Heart right ventricle (tissue), 16 donors: ENCODE measurements around the gene AOAH. TPM values are rescaled to one million over a fixed set of nuclear protein-coding genes. Genes with fewer than 3 reads are reported as not detected.
"Not testable (repeated sequence)": the region's sequence is repeated elsewhere in the genome, so short reads cannot be mapped to it uniquely, and the experiment has no call there.

Experiments
- ATAC-seq, 8 donors: fragments of 200-7000 bp; cut with Tn5 transposase; one replicate each; pipeline ENCODE4 v1.9.1; 2020; ENCODE audit warnings: mild to moderate bottlenecking in 8 of 8, moderate library complexity in 8 of 8, moderate number of reproducible peaks in 1 of 8
- DNase-seq, 2 donors: peaks; one replicate each; pipeline ENCODE4 v3.0.0-alpha.2; 2020
- H3K27ac ChIP-seq, 10 donors: fragments of 200-600 bp; sonication (generic) in 2 of 10; one replicate each; pipeline versions ENCODE4 v1.5.0 to v1.8.0; 2020 to 2022; ENCODE audit warnings: mild to moderate bottlenecking in 3 of 10
- H3K27me3 ChIP-seq, 7 donors: fragments of 200-600 bp; one replicate each; pipeline ENCODE4 v1.8.0; 2021 to 2022; ENCODE audit warnings: mild to moderate bottlenecking in 2 of 7
- H3K36me3 ChIP-seq, 9 donors: fragments of 200-600 bp; sonication (generic) in 1 of 9; one replicate each; pipeline versions ENCODE4 v1.5.0 to v1.8.0; 2020 to 2022; ENCODE audit warnings: mild to moderate bottlenecking in 2 of 9
- H3K4me1 ChIP-seq, 9 donors: fragments of 200-600 bp; sonication (generic) in 1 of 9; one replicate each; pipeline versions ENCODE4 v1.5.0 to v1.8.0; 2020 to 2022; ENCODE audit warnings: mild to moderate bottlenecking in 4 of 9
- H3K4me3 ChIP-seq, 10 donors: fragments of 200-600 bp; sonication (generic) in 2 of 10; one replicate each; pipeline versions ENCODE4 v1.5.0 to v1.8.0; 2020 to 2022; ENCODE audit warnings: mild to moderate bottlenecking in 7 of 10, moderate library complexity in 2 of 10
- H3K9me3 ChIP-seq, 11 donors: fragments of 200-600 bp in 10 of 11; sonication (generic) in 2 of 11; one replicate each; pipeline versions ENCODE4 v1.5.0 to v1.8.0; 2013 to 2022; ENCODE audit warnings: mild to moderate bottlenecking in 2 of 11, control low read depth in 1 of 11, moderate library complexity in 1 of 11
- WGBS, 2 donors: extraction: QIAGEN DNeasy Blood & Tissue Kit; methylation state at CpG; one replicate each; pipeline ENCODE4 v1.1.7; 2013; ENCODE audit warnings: inconsistent platforms in 1 of 2; 5-methylcytosine and 5-hydroxymethylcytosine counted together
- intact Hi-C, 10 donors: fragments of 100-400 bp; cut with DNase I; formaldehyde crosslinking; loops; one replicate each; pipeline versions ENCODE4 v1.11.1 to v1.14.2; 2022
- polyA plus RNA-seq, 2 donors: library from polyadenylated mRNA; stranded (reverse); fragments of 200-250 nt; gene quantifications; one replicate each; pipeline ENCODE4 v1.2.3, GENCODE V29; 2013
- total RNA-seq, 10 donors: library from RNA; stranded (reverse); fragmentation: NEBNext Ultra II Directional in 3 of 10; extraction: Animal tissue kit (Norgen Biotek cat#: 25700) in 3 of 10; gene quantifications; one replicate each; pipeline versions ENCODE4 v1.2.1 to v1.2.4, GENCODE V29; 2021 to 2023
- TF ChIP-seq, protein P1 (sequence below), 9 donors: fragments of 200-600 bp; sonication (generic) in 2 of 9; IDR thresholded peaks; one replicate each; pipeline versions ENCODE4 v1.5.0 to v1.8.0; 2021 to 2022; ENCODE audit warnings: antibody characterized with exemption in 9 of 9, mild to moderate bottlenecking in 5 of 9, moderate library complexity in 1 of 9
- donor health status: Arrhythmogenic right ventricular cardiomyopathy.
- donor health status: ischemic (EF 13 %, LVEDD 7.1; RV severe dilation, severe dysfunction).
- donor health status: healthy with polysubstance abuse.
- donor health status: DM: no; HTN: yes; CAD: no.
- donor health status: DM: no; HTN: no; CAD: no.
- donor health status: ischemic (EF 25% LVEDD 6.9; RV normal size, moderate dysfunction).
- donor health status: ischemic (EF 25% LVEDD 5.7; RV mildly dilated, moderate dysfunction).
- donor health status: healthy.
- donor health status: DM: yes; HTN: yes; CAD: no.
- donor health status: Ischemic cardiomyopathy.
- donor health status: ischemic (EF 35%, LVEDD 5.7; RV mildly dilated, moderate dysfunction).
- donor health status: nonischemic (EF 11% LVEDD 7.7; RV severe dilation, severe dysfunction).
- donor health status: DM: yes; HTN: yes; CAD: no.
- donor health status: PGD.
- donor health status: ischemic (EF 29% LVEDD 5.4; RV normal size, mild dysfunction).
- donor health status: nonischemic (EF 23%, LVEDD 6.1; RV moderate dilation, normal function).

The AOAH gene
- total and polyA plus RNA-seq, 12 donors: 0.70 to 19.5 (median 1.6) TPM

DNA sequence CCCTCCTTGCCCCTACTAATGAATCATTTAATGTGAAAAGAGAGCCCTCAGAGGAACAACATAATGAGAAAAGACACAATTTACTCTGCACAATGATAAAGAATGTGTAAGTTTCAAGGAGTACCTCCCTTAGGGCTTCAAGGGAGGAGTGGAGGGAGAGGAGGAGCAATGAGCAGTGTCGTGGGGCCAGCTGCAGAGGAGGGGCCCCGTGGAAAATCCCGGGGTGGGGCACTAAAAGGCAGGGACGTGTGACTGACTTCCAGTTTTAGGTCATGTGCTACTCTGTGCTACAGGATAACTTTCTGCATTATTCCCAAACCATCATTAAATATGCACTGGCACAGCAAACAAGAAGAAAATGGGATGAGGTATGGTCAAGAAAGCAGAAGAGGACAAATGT, 226.5 kb downstream of the AOAH start:
- intact Hi-C loops: loop anchor here in 4 of 10 donors (10.0 kb wide), 3 partner anchors 167 to 697 kb away; no protein-coding TSS in a partner anchor
- no peak overlapping the region for H3K27ac ChIP-seq
- TF ChIP-seq, protein P1, sequence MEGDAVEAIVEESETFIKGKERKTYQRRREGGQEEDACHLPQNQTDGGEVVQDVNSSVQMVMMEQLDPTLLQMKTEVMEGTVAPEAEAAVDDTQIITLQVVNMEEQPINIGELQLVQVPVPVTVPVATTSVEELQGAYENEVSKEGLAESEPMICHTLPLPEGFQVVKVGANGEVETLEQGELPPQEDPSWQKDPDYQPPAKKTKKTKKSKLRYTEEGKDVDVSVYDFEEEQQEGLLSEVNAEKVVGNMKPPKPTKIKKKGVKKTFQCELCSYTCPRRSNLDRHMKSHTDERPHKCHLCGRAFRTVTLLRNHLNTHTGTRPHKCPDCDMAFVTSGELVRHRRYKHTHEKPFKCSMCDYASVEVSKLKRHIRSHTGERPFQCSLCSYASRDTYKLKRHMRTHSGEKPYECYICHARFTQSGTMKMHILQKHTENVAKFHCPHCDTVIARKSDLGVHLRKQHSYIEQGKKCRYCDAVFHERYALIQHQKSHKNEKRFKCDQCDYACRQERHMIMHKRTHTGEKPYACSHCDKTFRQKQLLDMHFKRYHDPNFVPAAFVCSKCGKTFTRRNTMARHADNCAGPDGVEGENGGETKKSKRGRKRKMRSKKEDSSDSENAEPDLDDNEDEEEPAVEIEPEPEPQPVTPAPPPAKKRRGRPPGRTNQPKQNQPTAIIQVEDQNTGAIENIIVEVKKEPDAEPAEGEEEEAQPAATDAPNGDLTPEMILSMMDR (IDR thresholded peaks at IDR 0.05): no peak
- H3K4me3 ChIP-seq: no peak overlapping the region
- no peaks in the 10 kb centered on the region for H3K36me3 ChIP-seq
- whole genome bisulfite sequencing, 2 donors: 44 to 56% methylated on average over 4 of the region's 4 CpGs
- H3K27me3 ChIP-seq: peaks cover 0 to 10% (median 0%) of the 10 kb centered on the region in 7 donors
- H3K9me3 ChIP-seq: no peaks in the 10 kb centered on the region
- DNase-seq (no peak), ATAC-seq (no peak)
- H3K4me1 ChIP-seq: no peaks in the 10 kb centered on the region

DNA sequence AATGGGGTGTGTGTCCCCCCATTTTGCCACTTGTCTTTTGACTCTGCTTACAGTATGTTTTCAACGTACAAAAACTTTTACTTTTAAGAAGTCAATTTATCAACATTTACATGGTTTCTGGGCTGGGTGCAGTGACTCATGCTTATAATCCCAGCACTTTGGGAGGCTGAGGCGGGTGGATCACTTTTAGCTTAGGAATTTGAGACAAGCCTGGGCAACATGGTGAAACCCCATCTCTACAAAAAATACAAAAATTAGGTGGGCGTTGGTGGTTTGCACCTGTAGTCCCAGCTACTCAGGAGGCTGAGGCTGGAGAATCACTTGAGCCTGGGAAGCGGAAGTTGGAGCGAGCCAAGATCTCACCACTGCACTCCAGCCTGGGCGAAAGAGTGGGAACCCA, 227.1 kb downstream of the AOAH start:
- intact Hi-C loops: loop anchor here in 4 of 10 donors (10.0 kb wide), 3 partner anchors 168 to 698 kb away; no protein-coding TSS in a partner anchor

GRCh38 chr7:36496576-36496975, 227.7 kb downstream of the AOAH start:
- Histone ChIP-seq H3K4me3 (no peak overlapping the region), H3K36me3 (no peaks in the 10 kb centered on the region), H3K4me1 (no peaks in the 10 kb centered on the region), H3K27ac (no peak overlapping the region), H3K9me3 (no peaks in the 10 kb centered on the region), H3K27me3 (peaks cover 0 to 10% (median 0%) of the 10 kb centered on the region in 7 donors)
- TF ChIP-seq, protein P1 (IDR thresholded peaks at IDR 0.05): no peak
- ATAC-seq (no peak), DNase-seq (no peak)
- WGBS, 2 donors: 89 to 93% methylated on average over 6 of the region's 6 CpGs
- intact Hi-C loops: loop anchor here in 4 of 10 donors (10.0 kb wide), 3 partner anchors 168 to 698 kb away; no protein-coding TSS in a partner anchor

More for the DNA sequence above, 227.1 kb downstream of the AOAH start:
- not testable (repeated sequence) for DNase-seq, H3K36me3 ChIP-seq, H3K9me3 ChIP-seq, ATAC-seq, H3K27ac ChIP-seq, H3K4me3 ChIP-seq, H3K27me3 ChIP-seq, H3K4me1 ChIP-seq
- 87 to 95% methylated on average over 6 of the region's 6 CpGs for WGBS, 2 donors

DNA sequence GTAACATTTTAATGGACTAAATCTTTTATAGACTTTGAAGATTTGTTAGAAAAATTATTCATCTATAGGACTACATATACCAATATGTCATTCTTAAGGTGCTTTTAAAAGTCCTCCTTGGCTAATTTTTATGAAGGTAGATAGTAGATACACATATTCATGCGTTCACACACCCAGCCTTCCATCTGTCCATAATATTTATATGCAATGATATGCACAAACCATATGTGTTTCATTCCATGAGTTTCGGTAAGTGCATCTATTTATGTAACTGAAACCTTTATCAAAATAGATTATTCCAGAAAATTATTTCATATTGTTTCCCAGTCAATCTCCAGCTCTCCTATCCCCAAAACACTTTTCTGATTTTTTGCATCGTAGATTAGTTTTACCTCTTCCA, 233.0 kb downstream of the AOAH start:
- ATAC-seq (no peak), DNase-seq (no peak)
- Histone ChIP-seq H3K27ac (no peak overlapping the region), H3K9me3 (peaks cover 0 to 5% (median 0%) of the 10 kb centered on the region in 11 donors), H3K27me3 (no peaks in the 10 kb centered on the region), H3K4me3 (no peak overlapping the region), H3K36me3 (no peaks in the 10 kb centered on the region), H3K4me1 (no peaks in the 10 kb centered on the region)
- intact Hi-C loops: loop anchor here in 6 of 10 donors (5.0 to 10.0 kb wide), 5 partner anchors 173 to 703 kb away; no protein-coding TSS in a partner anchor
- TF ChIP-seq, protein P1 (IDR thresholded peaks at IDR 0.05): no peak
- WGBS, 2 donors: 92 to 94% methylated on average over 3 of the region's 3 CpGs

DNA sequence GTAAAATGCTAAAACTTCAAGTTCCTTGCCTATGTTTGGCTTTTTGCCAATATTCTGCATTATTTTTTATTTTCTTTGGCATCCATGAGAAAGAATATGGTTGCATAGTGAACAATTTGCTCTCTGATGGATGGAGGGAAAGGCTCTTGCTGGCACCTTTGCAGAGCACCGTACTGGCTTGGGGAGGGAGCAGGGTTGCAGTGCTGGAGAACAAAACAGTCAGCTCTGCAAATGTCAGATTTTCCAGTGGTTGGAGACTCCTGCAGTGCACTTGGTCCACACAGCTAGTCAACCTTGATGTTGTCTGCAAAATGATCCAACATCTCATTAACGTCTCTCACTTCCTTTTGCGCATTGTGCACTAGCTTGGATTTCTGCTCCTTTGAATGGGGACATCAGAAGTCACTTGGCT, 233.9 kb downstream of the AOAH start:
- WGBS, 2 donors: 42 to 51% methylated on average over 3 of the region's 3 CpGs
- Histone ChIP-seq H3K4me1 (no peaks in the 10 kb centered on the region), H3K36me3 (no peaks in the 10 kb centered on the region), H3K9me3 (peaks cover 0 to 5% (median 0%) of the 10 kb centered on the region in 11 donors), H3K27me3 (no peaks in the 10 kb centered on the region), H3K4me3 (no peak overlapping the region), H3K27ac (no peak overlapping the region)
- DNase-seq: no peak
- intact Hi-C loops: loop anchor here in 6 of 10 donors (5.0 to 10.0 kb wide), 5 partner anchors 174 to 704 kb away; no protein-coding TSS in a partner anchor
- TF ChIP-seq, protein P1 (IDR thresholded peaks at IDR 0.05): no peak
- ATAC-seq: no peak

DNA sequence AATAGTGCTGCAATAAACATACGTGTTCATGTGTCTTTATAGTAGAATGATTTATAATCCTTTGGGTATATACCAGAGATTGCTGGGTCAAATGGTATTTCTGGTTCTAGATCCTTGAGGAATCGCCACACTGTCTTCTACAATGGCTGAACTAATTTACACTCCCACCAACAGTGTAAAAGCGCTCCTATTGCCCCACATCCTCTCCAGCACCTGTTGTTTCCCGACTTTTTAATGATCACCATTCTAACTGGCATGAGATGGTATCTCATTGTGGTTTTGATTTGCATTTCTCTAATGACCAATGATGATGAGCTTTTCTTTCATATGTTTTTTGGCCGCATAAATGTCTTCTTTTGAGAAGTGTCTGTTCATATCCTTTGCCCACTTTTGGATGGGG, 235.6 kb downstream of the AOAH start:
- ATAC-seq, H3K4me3 ChIP-seq, H3K4me1 ChIP-seq, H3K27me3 ChIP-seq, H3K27ac ChIP-seq, H3K36me3 ChIP-seq, DNase-seq, H3K9me3 ChIP-seq: not testable (repeated sequence)
- 94 to 99% methylated on average over 5 of the region's 5 CpGs for whole genome bisulfite sequencing, 2 donors
- intact Hi-C loops: loop anchor here in 8 of 10 donors (5.0 to 10.0 kb wide), 9 partner anchors 176 to 714 kb away; no protein-coding TSS in a partner anchor
